GM18517 (cell line): ENCODE data around the gene DCDC2C.

Experiments used
- ATAC-seq: cut with Tn5 transposase; IDR thresholded peaks from one replicate; pipeline ENCODE4 v1.9.1; 2021; ENCODE audit warnings: mild to moderate bottlenecking, moderate library complexity; ENCODE audit not compliant: unreplicated experiment

The DCDC2C gene

DNA sequence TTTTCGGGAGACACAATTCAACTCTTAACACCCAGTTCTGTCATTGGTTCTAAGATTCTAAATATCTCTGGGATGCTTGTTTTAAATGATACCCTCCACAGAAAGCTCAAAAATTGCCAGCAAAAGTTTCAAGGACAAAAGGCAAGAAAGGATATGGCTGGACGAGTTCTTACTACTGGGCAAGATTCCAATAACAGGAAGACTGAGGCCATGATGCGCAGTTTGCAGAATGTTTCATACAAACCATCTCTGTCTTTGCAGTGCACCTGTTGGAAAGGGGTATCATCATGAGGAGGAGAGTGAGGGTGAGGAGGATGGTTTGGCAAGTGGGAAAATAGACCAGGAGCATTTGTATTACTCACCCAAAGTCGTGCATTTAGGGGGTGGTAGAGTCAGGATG lies 172.8 kb downstream of the DCDC2C start:
- ATAC-seq, result no peak

DNA sequence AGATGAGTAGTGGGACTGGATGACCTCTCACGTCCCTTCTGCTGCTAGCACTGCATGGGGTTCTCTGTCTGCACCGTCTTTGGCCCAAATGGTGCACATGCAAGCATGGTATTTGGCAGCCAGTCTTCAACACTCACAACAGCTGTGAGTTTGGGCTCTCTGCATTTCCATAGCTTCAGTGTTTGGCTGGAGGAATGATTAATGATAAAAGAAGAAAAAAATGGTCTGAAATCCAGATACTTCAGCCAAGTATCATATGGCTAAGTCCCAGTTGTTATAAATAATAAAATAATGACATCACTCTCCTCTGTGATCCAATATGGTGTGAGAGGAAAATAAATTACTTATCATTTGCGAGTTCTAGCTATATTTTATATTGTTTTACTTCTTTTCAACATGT lies 173.3 kb downstream of the DCDC2C start:
- no peak for ATAC-seq

DNA sequence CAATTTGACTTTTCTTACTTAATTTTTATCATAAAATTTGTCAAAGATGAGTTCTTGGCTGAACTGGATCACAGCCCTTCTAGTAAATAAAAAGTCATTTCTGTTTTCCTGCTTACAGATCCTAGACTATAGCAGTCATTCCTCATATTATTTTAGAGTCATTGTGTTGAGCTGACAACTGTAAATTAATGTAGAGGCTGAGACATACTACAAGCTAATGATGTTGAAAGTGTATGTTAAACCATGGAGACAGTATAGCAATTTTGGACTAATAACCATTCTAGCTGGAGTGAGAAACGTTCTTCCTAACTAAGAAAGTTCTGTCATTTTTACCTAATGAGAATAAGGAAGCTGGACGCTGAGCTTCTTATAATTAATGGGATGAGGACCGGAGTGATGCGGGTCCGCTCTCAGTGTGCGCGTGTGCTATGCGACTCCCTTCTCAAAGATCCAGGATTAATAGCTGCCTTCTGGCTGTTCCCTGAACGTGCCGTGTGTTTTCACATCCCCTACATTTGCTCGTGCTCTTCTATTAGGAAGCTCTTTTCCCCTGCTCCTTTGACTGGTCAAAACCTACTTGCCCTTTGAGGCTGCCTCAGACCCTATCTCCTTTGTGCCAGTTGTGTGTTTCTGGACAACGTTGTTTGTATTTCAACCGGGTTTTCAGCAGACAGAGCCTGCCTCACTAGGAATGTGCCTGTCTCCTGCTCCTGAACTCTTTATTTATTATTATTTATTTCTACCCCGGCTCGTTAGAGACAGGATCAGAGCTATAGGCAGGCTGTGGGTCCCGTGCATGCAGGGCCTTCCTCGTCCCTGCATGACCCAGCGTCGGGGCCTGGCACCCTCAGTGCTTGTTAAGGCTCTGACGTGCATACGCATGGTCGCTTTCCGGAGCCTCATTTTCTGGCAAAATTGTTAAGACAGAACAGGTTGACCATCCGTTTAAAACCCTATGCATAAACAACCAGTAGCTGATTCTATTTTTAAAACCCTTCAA lies 182.6 kb downstream of the DCDC2C start:
- no peak for ATAC-seq

DNA sequence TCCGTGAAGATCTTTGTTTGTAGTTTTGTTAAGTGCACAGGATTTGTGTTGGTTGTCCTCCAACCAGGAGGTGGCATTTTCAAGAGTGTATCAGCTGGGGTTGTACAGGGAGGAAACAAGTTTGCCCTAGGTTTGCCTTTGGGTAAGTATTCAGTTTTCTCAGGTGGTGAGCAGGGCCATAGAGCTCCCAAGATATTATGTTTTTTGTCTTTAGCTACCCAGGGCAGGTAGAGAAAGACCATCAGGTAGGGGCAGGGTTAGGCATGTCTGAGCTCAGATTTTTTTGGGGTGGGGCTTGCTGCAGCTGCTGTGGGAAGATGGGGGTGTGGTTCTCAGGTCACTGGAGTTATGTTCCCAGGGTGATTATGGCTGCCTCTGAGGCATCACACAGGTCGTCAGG lies 191.6 kb downstream of the DCDC2C start:
- no peak for ATAC-seq
